HG03460 (cell line): ENCODE measurements around the gene SFR1.
"Not testable (repeated sequence)": the region's sequence is repeated elsewhere in the genome, so short reads cannot be mapped to it uniquely, and the experiment has no call there.

Experiments used
- ATAC-seq: cut with Tn5 transposase; IDR thresholded peaks from one replicate; pipeline ENCODE4 v1.9.1; 2021; ENCODE audit not compliant: unreplicated experiment

The SFR1 gene

GRCh38 chr10:104155591-104155990 is 33.6 kb downstream of the SFR1 start:
- no peak for ATAC-seq

- no peak for ATAC-seq
Measured at GRCh38 chr10:104170610-104171254, 48.8 kb downstream of the SFR1 start.

- ATAC-seq, result not testable (repeated sequence)
Measured at GRCh38 chr10:104174136-104174535, 52.2 kb downstream of the SFR1 start.
